DMS53 treated with DMSO at 0.1 percent for 48 hours (cell line): ENCODE data around the gene FAM98A.

Experiments
- DNase-seq: peaks from one replicate; lab custom pipeline; 2025; ENCODE audit not compliant: unreplicated experiment; lab: John Stamatoyannopoulos, UW

The FAM98A gene

GRCh38 chr2:33598561-33599174, 431 bp downstream of the FAM98A start:
- DNase-seq: peak; percentile 33

- DNase-seq: no peak
Measured at GRCh38 chr2:33597026-33597425, 2.1 kb downstream of the FAM98A start.

GRCh38 chr2:33595385-33595784, 3.7 kb downstream of the FAM98A start:
- DNase-seq: no peak

- DNase-seq: no peak
Measured at GRCh38 chr2:33589444-33589843, 9.7 kb downstream of the FAM98A start.

GRCh38 chr2:33588232-33588631, 10.9 kb downstream of the FAM98A start:
- no peak for DNase-seq

GRCh38 chr2:33586766-33587165, 12.3 kb downstream of the FAM98A start:
- DNase-seq: no peak

- DNase-seq: no peak
Measured at GRCh38 chr2:33583194-33583938, 15.7 kb downstream of the FAM98A start.

- no peak for DNase-seq
Measured at GRCh38 chr2:33581872-33582271, 17.2 kb downstream of the FAM98A start.

GRCh38 chr2:33579227-33579626, 19.9 kb downstream of the FAM98A start:
- no peak for DNase-seq

- no peak for DNase-seq
Measured at GRCh38 chr2:33577668-33578067, 21.4 kb downstream of the FAM98A start.

- DNase-seq: no peak
Measured at GRCh38 chr2:33577084-33577483, 22.0 kb downstream of the FAM98A start.

GRCh38 chr2:33573657-33574056, 25.4 kb downstream of the FAM98A start:
- no peak for DNase-seq

GRCh38 chr2:33570681-33571080, 28.4 kb downstream of the FAM98A start:
- DNase-seq: no peak

- no peak for DNase-seq
Measured at GRCh38 chr2:33561872-33562271, 37.2 kb downstream of the FAM98A start.

- no peak for DNase-seq
Measured at GRCh38 chr2:33560017-33560416, 39.1 kb downstream of the FAM98A start.

- DNase-seq: no peak
Measured at GRCh38 chr2:33559328-33559727, 39.8 kb downstream of the FAM98A start.

- no peak for DNase-seq
Measured at GRCh38 chr2:33555681-33556080, 43.4 kb downstream of the FAM98A start.

- DNase-seq: no peak
Measured at GRCh38 chr2:33552758-33553461, 46.2 kb downstream of the FAM98A start.

GRCh38 chr2:33550206-33550605, 48.9 kb downstream of the FAM98A start:
- DNase-seq: no peak

- DNase-seq: no peak
Measured at GRCh38 chr2:33541243-33541642, 57.9 kb downstream of the FAM98A start.

- DNase-seq: no peak
Measured at GRCh38 chr2:33535421-33535820, 63.7 kb downstream of the FAM98A start.
